BLaER1 treated with 17β-estradiol and CSF1 and Interleukin-3, amounts not matched to agents 10 nM and 100 nM (cell line): ENCODE data around the gene IGF2BP1.

Experiments used
- H3K27ac ChIP-seq, 11 experiments: shearing (Covaris generic); formaldehyde crosslinking; 2 replicates each; pipeline ENCODE4 v1.8.1; 2022
- H3K27me3 ChIP-seq, 11 experiments: shearing (Covaris generic); formaldehyde crosslinking; 2 replicates each; pipeline ENCODE4 v1.8.1; 2022
- H3K36me3 ChIP-seq, 11 experiments: shearing (Covaris generic); formaldehyde crosslinking; 2 replicates each; pipeline ENCODE4 v1.8.1; 2022
- H3K4me1 ChIP-seq, 10 experiments: shearing (Covaris generic); formaldehyde crosslinking; 2 replicates each; pipeline ENCODE4 v1.8.1; 2022
- H3K4me2 ChIP-seq, 11 experiments: shearing (Covaris generic); formaldehyde crosslinking; 2 replicates each; pipeline ENCODE4 v1.8.1; 2022
- H3K4me3 ChIP-seq, 10 experiments: shearing (Covaris generic); formaldehyde crosslinking; 2 replicates each; pipeline ENCODE4 v1.8.1; 2022
- H3K9ac ChIP-seq, 11 experiments: shearing (Covaris generic); formaldehyde crosslinking; 2 replicates each; pipeline ENCODE4 v1.8.1; 2022
- H3K9me3 ChIP-seq, 11 experiments: shearing (Covaris generic); formaldehyde crosslinking; replicated peaks in 1 of 11; 2 replicates each; pipeline ENCODE4 v1.8.1; 2022
- H4K20me1 ChIP-seq, 11 experiments: shearing (Covaris generic); formaldehyde crosslinking; 2 replicates each; pipeline ENCODE4 v1.8.1; 2022
- Cebpa-rat ChIP-seq, 11 experiments: shearing (Covaris generic); IDR thresholded peaks; 2 replicates each; pipeline ENCODE4 v1.8.1; 2022

IGF2BP1 gene

GRCh38 chr17:48994549-48995303, 2.5 kb upstream of the IGF2BP1 start:
- TF ChIP-seq Cebpa-rat (IDR thresholded peaks at IDR 0.05), result no peak
- Histone ChIP-seq H4K20me1 (peaks cover 0 to 75% (median 54%) of the 10 kb centered on the region in 11 experiments; a peak in 19 of 22 replicates), H3K27ac (no peak overlapping the region), H3K4me2 (no peak overlapping the region), H3K36me3 (no peaks in the 10 kb centered on the region), H3K4me3 (no peak overlapping the region), H3K9ac (no peak overlapping the region), H3K4me1 (peaks cover 0 to 13% (median 2%) of the 10 kb centered on the region in 10 experiments; a peak in 4 of 20 replicates), H3K9me3 (no peaks in the 10 kb centered on the region), H3K27me3 (peaks cover 98 to 100% (median 99%) of the 10 kb centered on the region in 11 experiments)

- peaks cover 0 to 13% (median 2%) of the 10 kb centered on the region in 10 experiments; a peak in 4 of 20 replicates for H3K4me1 ChIP-seq
- no peak overlapping the region for H3K9ac ChIP-seq
- no peak overlapping the region for H3K4me2 ChIP-seq
- no peaks in the 10 kb centered on the region for H3K9me3 ChIP-seq
- no peak overlapping the region for H3K27ac ChIP-seq
- peaks cover 98 to 100% (median 99%) of the 10 kb centered on the region in 11 experiments for H3K27me3 ChIP-seq
- peaks cover 0 to 82% (median 61%) of the 10 kb centered on the region in 11 experiments; a peak in 19 of 22 replicates for H4K20me1 ChIP-seq
- H3K4me3 ChIP-seq, result no peak overlapping the region
- no peak for TF ChIP-seq Cebpa-rat (IDR thresholded peaks at IDR 0.05)
- no peaks in the 10 kb centered on the region for H3K36me3 ChIP-seq
Observed at GRCh38 chr17:48995304-48995973, 1.7 kb upstream of the IGF2BP1 start.

- no peak for TF ChIP-seq Cebpa-rat (IDR thresholded peaks at IDR 0.05)
- 0 out of 20 replicates have a peak overlapping the region, but pooled peaks of 1 of the 10 experiments have one; percentile 7 for H3K4me3 ChIP-seq
- no peak overlapping the region for H3K9ac ChIP-seq
- H4K20me1 ChIP-seq, result peaks cover 0 to 85% (median 61%) of the 10 kb centered on the region in 11 experiments; a peak in 19 of 22 replicates
- H3K27ac ChIP-seq, result no peak overlapping the region
- H3K4me1 ChIP-seq, result peaks cover 0 to 13% (median 2%) of the 10 kb centered on the region in 10 experiments; a peak in 4 of 20 replicates
- H3K4me2 ChIP-seq, result peak overlapping the region in 2 of 11 experiments; percentile 5 to 7; a peak in 1 of 22 replicates
- H3K9me3 ChIP-seq, result no peaks in the 10 kb centered on the region
- H3K27me3 ChIP-seq, result peaks cover 98 to 100% (median 99%) of the 10 kb centered on the region in 11 experiments
- H3K36me3 ChIP-seq, result no peaks in the 10 kb centered on the region
Observed at GRCh38 chr17:48995974-48996721, 1.0 kb upstream of the IGF2BP1 start.

GRCh38 chr17:48996722-48997102, 473 bp upstream of the IGF2BP1 start:
- Histone ChIP-seq H3K9ac (no peak overlapping the region), H3K4me1 (peaks cover 0 to 13% (median 2%) of the 10 kb centered on the region in 10 experiments; a peak in 4 of 20 replicates), H3K4me2 (0 out of 22 replicates have a peak overlapping the region, but pooled peaks of 1 of the 11 experiments have one; percentile 7), H3K27me3 (peaks cover 98 to 100% (median 99%) of the 10 kb centered on the region in 11 experiments), H3K36me3 (no peaks in the 10 kb centered on the region), H3K27ac (no peak overlapping the region), H3K4me3 (0 out of 20 replicates have a peak overlapping the region, but pooled peaks of 1 of the 10 experiments have one; percentile 7), H3K9me3 (no peaks in the 10 kb centered on the region), H4K20me1 (peaks cover 0 to 88% (median 61%) of the 10 kb centered on the region in 11 experiments; a peak in 19 of 22 replicates)
- no peak for TF ChIP-seq Cebpa-rat (IDR thresholded peaks at IDR 0.05)

GRCh38 chr17:48997827-48998586, 822 bp downstream of the IGF2BP1 start:
- H3K4me2 ChIP-seq, result peak overlapping the region in 5 of 11 experiments; percentile 26 to 76 (median 50); a peak in 7 of 22 replicates
- peaks cover 0 to 13% (median 2%) of the 10 kb centered on the region in 10 experiments; a peak in 4 of 20 replicates for H3K4me1 ChIP-seq
- H3K27ac ChIP-seq, result no peak overlapping the region
- H3K9me3 ChIP-seq, result no peaks in the 10 kb centered on the region
- TF ChIP-seq Cebpa-rat (IDR thresholded peaks at IDR 0.05), result no peak
- H3K4me3 ChIP-seq, result peak overlapping the region in 2 of 10 experiments; percentile 22 to 28; a peak in 2 of 20 replicates
- H4K20me1 ChIP-seq, result peaks cover 0 to 83% (median 61%) of the 10 kb centered on the region in 11 experiments; a peak in 19 of 22 replicates
- no peaks in the 10 kb centered on the region for H3K36me3 ChIP-seq
- H3K27me3 ChIP-seq, result peaks cover 98 to 100% (median 99%) of the 10 kb centered on the region in 11 experiments
- H3K9ac ChIP-seq, result no peak overlapping the region

GRCh38 chr17:48998587-48999440, 1.6 kb downstream of the IGF2BP1 start:
- no peak overlapping the region for H3K27ac ChIP-seq
- H3K27me3 ChIP-seq, result peaks cover 100% of the 10 kb centered on the region in 11 experiments
- H3K4me3 ChIP-seq, result no peak overlapping the region
- H3K9me3 ChIP-seq, result no peaks in the 10 kb centered on the region
- H3K9ac ChIP-seq, result no peak overlapping the region
- 0 out of 22 replicates have a peak overlapping the region, but pooled peaks of 1 of the 11 experiments have one; percentile 27 for H3K4me2 ChIP-seq
- H3K4me1 ChIP-seq, result peaks cover 0 to 13% (median 2%) of the 10 kb centered on the region in 10 experiments; a peak in 4 of 20 replicates
- H3K36me3 ChIP-seq, result no peaks in the 10 kb centered on the region
- TF ChIP-seq Cebpa-rat (IDR thresholded peaks at IDR 0.05), result no peak
- peaks cover 0 to 85% (median 62%) of the 10 kb centered on the region in 11 experiments; a peak in 19 of 22 replicates for H4K20me1 ChIP-seq

GRCh38 chr17:49000943-49001342, 3.8 kb downstream of the IGF2BP1 start:
- peaks cover 0 to 82% (median 55%) of the 10 kb centered on the region in 11 experiments; a peak in 19 of 22 replicates for H4K20me1 ChIP-seq
- H3K36me3 ChIP-seq, result no peaks in the 10 kb centered on the region
- H3K9me3 ChIP-seq, result no peaks in the 10 kb centered on the region
- no peak overlapping the region for H3K4me3 ChIP-seq
- H3K27ac ChIP-seq, result no peak overlapping the region
- H3K9ac ChIP-seq, result no peak overlapping the region
- peaks cover 0 to 13% (median 2%) of the 10 kb centered on the region in 10 experiments; a peak in 4 of 20 replicates for H3K4me1 ChIP-seq
- H3K27me3 ChIP-seq, result peaks cover 100% of the 10 kb centered on the region in 11 experiments
- no peak for TF ChIP-seq Cebpa-rat (IDR thresholded peaks at IDR 0.05)
- no peak overlapping the region for H3K4me2 ChIP-seq
